ENCODE results near the gene SNTA1. TPM values are rescaled to one million over a fixed set of nuclear protein-coding genes. Genes with fewer than 3 reads are reported as not detected.

SNTA1 gene
- total and polyA plus RNA-seq, 2 experiments from 2014 or later: 24.6 to 28.0 TPM

- H4K20me1 ChIP-seq (ENCODE audit: insufficient read depth, poor library complexity, severe bottlenecking): no peaks in the 10 kb centered on the region
- H2AFZ ChIP-seq: no peak overlapping the region
- peak overlapping the region; percentile 1 for H3K4me2 ChIP-seq
- H3K27me3 ChIP-seq: no peaks in the 10 kb centered on the region
- 55% methylated on average over 4 of the region's 4 CpGs for WGBS (ENCODE audit: low lambda C conversion rate, missing lambda C conversion rate)
- no peaks in the 10 kb centered on the region for H3K36me3 ChIP-seq (replicated peaks; ENCODE audit: insufficient read depth, low read depth)
- H3K9me3 ChIP-seq (ENCODE audit: low read depth): no peaks in the 10 kb centered on the region
- DNase-seq (ENCODE audit: low spot score): peak; percentile 71
- peak overlapping the region; percentile 63 for H3K27ac ChIP-seq
- no peak overlapping the region for H3K4me3 ChIP-seq
- H3K9me2 ChIP-seq (replicated peaks; ENCODE audit: insufficient read depth): no peaks in the 10 kb centered on the region
- H3K79me2 ChIP-seq: no peaks in the 10 kb centered on the region
- TF ChIP-seq EZH2phosphoT487 (IDR thresholded peaks at IDR 0.05; ENCODE audit: low read depth, severe bottlenecking, unreplicated experiment) (peak; percentile 76), EZH2 (IDR thresholded peaks at IDR 0.05; ENCODE audit: borderline replicate concordance) (no peak)
- peaks cover 18% of the 10 kb centered on the region for H3K4me1 ChIP-seq (ENCODE audit: insufficient read depth)
These were observed 69.6 kb downstream of the SNTA1 start for GRCh38 chr20:33373735-33374605.

GRCh38 chr20:33372993-33373441 lies 70.5 kb downstream of the SNTA1 start:
- no peaks in the 10 kb centered on the region for H3K79me2 ChIP-seq
- TF ChIP-seq, protein P1, sequence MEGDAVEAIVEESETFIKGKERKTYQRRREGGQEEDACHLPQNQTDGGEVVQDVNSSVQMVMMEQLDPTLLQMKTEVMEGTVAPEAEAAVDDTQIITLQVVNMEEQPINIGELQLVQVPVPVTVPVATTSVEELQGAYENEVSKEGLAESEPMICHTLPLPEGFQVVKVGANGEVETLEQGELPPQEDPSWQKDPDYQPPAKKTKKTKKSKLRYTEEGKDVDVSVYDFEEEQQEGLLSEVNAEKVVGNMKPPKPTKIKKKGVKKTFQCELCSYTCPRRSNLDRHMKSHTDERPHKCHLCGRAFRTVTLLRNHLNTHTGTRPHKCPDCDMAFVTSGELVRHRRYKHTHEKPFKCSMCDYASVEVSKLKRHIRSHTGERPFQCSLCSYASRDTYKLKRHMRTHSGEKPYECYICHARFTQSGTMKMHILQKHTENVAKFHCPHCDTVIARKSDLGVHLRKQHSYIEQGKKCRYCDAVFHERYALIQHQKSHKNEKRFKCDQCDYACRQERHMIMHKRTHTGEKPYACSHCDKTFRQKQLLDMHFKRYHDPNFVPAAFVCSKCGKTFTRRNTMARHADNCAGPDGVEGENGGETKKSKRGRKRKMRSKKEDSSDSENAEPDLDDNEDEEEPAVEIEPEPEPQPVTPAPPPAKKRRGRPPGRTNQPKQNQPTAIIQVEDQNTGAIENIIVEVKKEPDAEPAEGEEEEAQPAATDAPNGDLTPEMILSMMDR (IDR thresholded peaks at IDR 0.05; ENCODE audit: poor library complexity): no peak
- TF ChIP-seq EZH2 (IDR thresholded peaks at IDR 0.05; ENCODE audit: borderline replicate concordance) (no peak), EZH2phosphoT487 (IDR thresholded peaks at IDR 0.05; ENCODE audit: low read depth, severe bottlenecking, unreplicated experiment) (no peak)
- no peak for DNase-seq (ENCODE audit: low spot score)
- H3K36me3 ChIP-seq (replicated peaks; ENCODE audit: insufficient read depth, low read depth): no peaks in the 10 kb centered on the region
- H3K9me3 ChIP-seq (ENCODE audit: low read depth): no peaks in the 10 kb centered on the region
- H3K4me1 ChIP-seq (ENCODE audit: insufficient read depth): peaks cover 12% of the 10 kb centered on the region
- no peaks in the 10 kb centered on the region for H3K9me2 ChIP-seq (replicated peaks; ENCODE audit: insufficient read depth)
- no peak overlapping the region for H3K4me3 ChIP-seq
- no peaks in the 10 kb centered on the region for H3K27me3 ChIP-seq
- H3K27ac ChIP-seq: peak overlapping the region; percentile 44
- no peak overlapping the region for H3K4me2 ChIP-seq
- H4K20me1 ChIP-seq (ENCODE audit: insufficient read depth, poor library complexity, severe bottlenecking): no peaks in the 10 kb centered on the region
- WGBS (ENCODE audit: low lambda C conversion rate, missing lambda C conversion rate): 83% methylated on average over 4 of the region's 4 CpGs
- H2AFZ ChIP-seq: no peak overlapping the region

DNA sequence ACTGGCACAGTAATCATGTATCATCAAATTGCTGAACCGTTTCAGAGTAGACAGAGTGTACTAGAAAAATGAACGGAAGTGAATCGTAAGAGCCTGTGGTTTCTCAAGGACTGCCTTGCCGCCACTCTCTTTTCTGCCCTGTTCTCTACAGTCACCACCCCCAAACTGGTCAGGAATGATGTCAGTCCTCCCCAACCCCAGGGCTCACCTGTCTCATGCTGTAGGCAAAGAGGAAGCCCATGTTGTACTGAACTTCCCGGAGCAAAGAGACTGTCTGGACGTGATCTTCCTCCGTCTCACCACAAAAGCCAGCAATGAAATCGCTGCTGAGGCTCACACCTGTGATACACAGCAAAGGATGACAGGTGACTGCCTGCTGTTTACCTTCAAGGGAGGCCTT lies 73.3 kb downstream of the SNTA1 start:
- no peaks in the 10 kb centered on the region for H4K20me1 ChIP-seq (ENCODE audit: insufficient read depth, poor library complexity, severe bottlenecking)
- H3K9me3 ChIP-seq (ENCODE audit: low read depth): no peaks in the 10 kb centered on the region
- no peak for DNase-seq (ENCODE audit: low spot score)
- H3K4me2 ChIP-seq: no peak overlapping the region
- H3K79me2 ChIP-seq: no peaks in the 10 kb centered on the region
- 95% methylated on average over 8 of the region's 8 CpGs for WGBS (ENCODE audit: low lambda C conversion rate, missing lambda C conversion rate)
- H2AFZ ChIP-seq: no peak overlapping the region
- H3K36me3 ChIP-seq (replicated peaks; ENCODE audit: insufficient read depth, low read depth): no peaks in the 10 kb centered on the region
- no peaks in the 10 kb centered on the region for H3K27me3 ChIP-seq
- H3K9me2 ChIP-seq (replicated peaks; ENCODE audit: insufficient read depth): no peaks in the 10 kb centered on the region
- peaks cover 11% of the 10 kb centered on the region for H3K4me1 ChIP-seq (ENCODE audit: insufficient read depth)
- TF ChIP-seq EZH2phosphoT487 (IDR thresholded peaks at IDR 0.05; ENCODE audit: low read depth, severe bottlenecking, unreplicated experiment): no peak
- TF ChIP-seq EZH2 (IDR thresholded peaks at IDR 0.05; ENCODE audit: borderline replicate concordance): no peak
- TF ChIP-seq, protein P1 (IDR thresholded peaks at IDR 0.05; ENCODE audit: poor library complexity): no peak
- H3K4me3 ChIP-seq: no peak overlapping the region
- no peak overlapping the region for H3K27ac ChIP-seq

DNA sequence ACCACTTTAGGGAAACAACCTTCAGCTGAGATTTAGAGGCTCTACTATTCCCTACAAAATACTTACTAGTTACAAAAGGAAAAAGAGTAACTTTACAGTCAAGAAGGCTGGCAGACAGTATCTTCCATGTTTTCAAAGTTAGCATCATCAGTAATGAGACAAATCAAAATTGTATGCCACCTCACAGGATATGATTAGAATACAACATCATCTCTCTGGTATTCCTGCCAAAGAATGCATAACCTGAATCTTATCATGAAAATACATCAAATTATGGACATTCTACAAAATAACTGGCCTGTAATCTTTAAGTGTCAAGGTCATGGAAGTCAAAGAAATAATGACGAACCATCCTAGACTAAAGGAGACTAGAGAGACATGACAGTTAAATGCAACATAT lies 80.7 kb downstream of the SNTA1 start:
- H3K9me3 ChIP-seq (ENCODE audit: low read depth): no peaks in the 10 kb centered on the region
- no peaks in the 10 kb centered on the region for H3K36me3 ChIP-seq (replicated peaks; ENCODE audit: insufficient read depth, low read depth)
- WGBS (ENCODE audit: low lambda C conversion rate, missing lambda C conversion rate): 85% methylated on average over 1 of the region's 1 CpG
- H3K4me3 ChIP-seq: no peak overlapping the region
- no peaks in the 10 kb centered on the region for H3K9me2 ChIP-seq (replicated peaks; ENCODE audit: insufficient read depth)
- H3K27me3 ChIP-seq: no peaks in the 10 kb centered on the region
- no peak for TF ChIP-seq EZH2phosphoT487 (IDR thresholded peaks at IDR 0.05; ENCODE audit: low read depth, severe bottlenecking, unreplicated experiment)
- no peak for TF ChIP-seq EZH2 (IDR thresholded peaks at IDR 0.05; ENCODE audit: borderline replicate concordance)
- TF ChIP-seq, protein P1 (IDR thresholded peaks at IDR 0.05; ENCODE audit: poor library complexity): no peak
- no peak for DNase-seq (ENCODE audit: low spot score)
- no peak overlapping the region for H3K4me2 ChIP-seq
- no peaks in the 10 kb centered on the region for H3K79me2 ChIP-seq
- H2AFZ ChIP-seq: no peak overlapping the region
- H4K20me1 ChIP-seq (ENCODE audit: insufficient read depth, poor library complexity, severe bottlenecking): no peaks in the 10 kb centered on the region
- no peak overlapping the region for H3K27ac ChIP-seq
- no peaks in the 10 kb centered on the region for H3K4me1 ChIP-seq (ENCODE audit: insufficient read depth)
